H9 (cell line): ENCODE data around the gene CLDN8. TPM values are rescaled to one million over a fixed set of nuclear protein-coding genes. Genes with fewer than 3 reads are reported as not detected.

Source experiments
- DNase-seq: peaks from one replicate; pipeline ENCODE4 v3.0.0-alpha.2; 2017
- H2AFZ ChIP-seq: one replicate; pipeline ENCODE4 v1.6.1; 2013; ENCODE audit warnings: mild to moderate bottlenecking, low read length, control low read depth, moderate library complexity
- H2AK5ac ChIP-seq: 2 replicates; pipeline ENCODE4 v1.6.1; 2013; ENCODE audit warnings: low read length, control low read depth, mixed read lengths; ENCODE audit not compliant: insufficient read length
- H2BK120ac ChIP-seq: one replicate; pipeline ENCODE4 v1.6.1; 2013; ENCODE audit warnings: low read depth, mild to moderate bottlenecking, low read length, control low read depth, inconsistent platforms; ENCODE audit not compliant: poor library complexity, severe bottlenecking
- H2BK12ac ChIP-seq: 2 replicates; pipeline ENCODE4 v1.6.1; 2013; ENCODE audit warnings: low read length, control low read depth, mixed read lengths, low read depth; ENCODE audit not compliant: insufficient read length
- H2BK15ac ChIP-seq: 2 replicates; pipeline ENCODE4 v1.6.1; 2013; ENCODE audit warnings: low read depth, low read length, control low read depth
- H2BK20ac ChIP-seq: one replicate; pipeline ENCODE4 v1.6.1; 2013; ENCODE audit warnings: low read depth, mild to moderate bottlenecking, low read length, control low read depth, inconsistent platforms; ENCODE audit not compliant: poor library complexity, severe bottlenecking
- H2BK5ac ChIP-seq: 2 replicates; pipeline ENCODE4 v1.6.1; 2013; ENCODE audit warnings: low read length, control low read depth, mixed read lengths; ENCODE audit not compliant: insufficient read length
- H3K14ac ChIP-seq: 2 replicates; pipeline ENCODE4 v1.6.1; 2013; ENCODE audit warnings: low read length, control low read depth; ENCODE audit not compliant: insufficient read depth
- H3K18ac ChIP-seq: 2 replicates; pipeline ENCODE4 v1.6.1; 2013; ENCODE audit warnings: low read depth, mild to moderate bottlenecking, mixed read lengths, low read length, control low read depth; ENCODE audit not compliant: insufficient read length
- H3K23ac ChIP-seq: 2 replicates; pipeline ENCODE4 v1.6.1; 2013; ENCODE audit warnings: low read length, control low read depth, mixed read lengths, low read depth; ENCODE audit not compliant: insufficient read length
- H3K23me2 ChIP-seq: 2 replicates; pipeline ENCODE4 v1.6.1; 2013; ENCODE audit warnings: low read depth, mild to moderate bottlenecking, mixed read lengths, low read length, control low read depth; ENCODE audit not compliant: insufficient read length, poor library complexity, severe bottlenecking
- H3K27ac ChIP-seq: 2 replicates; pipeline ENCODE4 v1.5.1; 2013; ENCODE audit warnings: low read length, control low read depth, mixed read lengths, low read depth; ENCODE audit not compliant: insufficient read length
- H3K27me3 ChIP-seq: 2 replicates; pipeline ENCODE4 v1.6.1; 2013; ENCODE audit warnings: low read length, control low read depth, inconsistent platforms; ENCODE audit not compliant: insufficient read depth
- H3K4ac ChIP-seq: 2 replicates; pipeline ENCODE4 v1.6.1; 2013; ENCODE audit warnings: low read depth, mild to moderate bottlenecking, control low read depth, inconsistent platforms, low read length, moderate library complexity
- H3K4me1 ChIP-seq: 2 replicates; pipeline ENCODE4 v1.6.1; 2013; ENCODE audit warnings: low read length, control low read depth, inconsistent platforms; ENCODE audit not compliant: insufficient read depth
- H3K4me2 ChIP-seq: 2 replicates; pipeline ENCODE4 v1.6.1; 2013; ENCODE audit warnings: low read length, control low read depth, mixed read lengths; ENCODE audit not compliant: insufficient read length, insufficient read depth
- H3K56ac ChIP-seq: 2 replicates; pipeline ENCODE4 v1.6.1; 2013; ENCODE audit warnings: low read depth, mild to moderate bottlenecking, mixed read lengths, low read length, control low read depth; ENCODE audit not compliant: insufficient read length
- H3K79me1 ChIP-seq: 2 replicates; pipeline ENCODE4 v1.6.1; 2013; ENCODE audit warnings: low read depth, mild to moderate bottlenecking, moderate library complexity, low read length, control low read depth, inconsistent platforms; ENCODE audit not compliant: insufficient read depth, poor library complexity, severe bottlenecking
- H3K79me2 ChIP-seq: 2 replicates; pipeline ENCODE4 v1.6.1; 2013; ENCODE audit warnings: low read length, control low read depth, inconsistent platforms; ENCODE audit not compliant: insufficient read depth
- H3K9ac ChIP-seq: 2 replicates; pipeline ENCODE4 v1.6.1; 2013; ENCODE audit warnings: low read length, control low read depth, mixed read lengths; ENCODE audit not compliant: insufficient read length; ENCODE audit errors: extremely low read depth
- H3K9me3 ChIP-seq: one replicate; pipeline ENCODE4 v1.6.1; 2013; ENCODE audit warnings: low read depth, low read length, inconsistent platforms; ENCODE audit not compliant: control insufficient read depth
- H3T11ph ChIP-seq: one replicate; pipeline ENCODE4 v1.6.1; 2013; ENCODE audit warnings: mild to moderate bottlenecking, low read length, control low read depth, inconsistent platforms
- H4K20me1 ChIP-seq: one replicate; pipeline ENCODE4 v1.6.1; 2013; ENCODE audit not compliant: control insufficient read depth, insufficient read length, insufficient read depth
- H4K5ac ChIP-seq: 2 replicates; pipeline ENCODE4 v1.6.1; 2013; ENCODE audit warnings: low read depth, mild to moderate bottlenecking, mixed read lengths, low read length, control low read depth; ENCODE audit not compliant: insufficient read length
- H4K8ac ChIP-seq: replicated peaks from 2 replicates; pipeline ENCODE4 v1.6.1; 2013; ENCODE audit warnings: low read length, control low read depth, mixed read lengths, low read depth; ENCODE audit not compliant: insufficient read length
- H4K91ac ChIP-seq: 2 replicates; pipeline ENCODE4 v1.6.1; 2013; ENCODE audit warnings: low read depth, mild to moderate bottlenecking, moderate library complexity, mixed read lengths, low read length, control low read depth; ENCODE audit not compliant: insufficient read length
- H3K27ac Mint-ChIP-seq, 3 experiments: 2 replicates in 2 of 3; 3 replicates in 1 of 3; pipeline ENCODE4 v1.8.0; 2020 to 2021; ENCODE audit warnings: mixed read lengths in 3 of 3, mild to moderate bottlenecking in 1 of 3, moderate library complexity in 1 of 3
- H3K27me3 Mint-ChIP-seq: 2 replicates; pipeline ENCODE4 v1.8.0; 2021; ENCODE audit warnings: low read depth, mild to moderate bottlenecking, moderate library complexity, mixed read lengths
- H3K36me3 Mint-ChIP-seq, 3 experiments: 2 replicates in 2 of 3; 3 replicates in 1 of 3; pipeline ENCODE4 v1.8.0; 2020 to 2021; ENCODE audit warnings: low read depth in 3 of 3, mixed read lengths in 3 of 3; ENCODE audit not compliant: insufficient read depth in 1 of 3
- H3K4me1 Mint-ChIP-seq, 2 experiments: 2 replicates each; pipeline ENCODE4 v1.8.0; 2020; ENCODE audit warnings: mixed read lengths in 2 of 2
- H3K4me3 Mint-ChIP-seq, 2 experiments: 2 replicates in 1 of 2; 3 replicates in 1 of 2; pipeline ENCODE4 v1.8.0; 2020 to 2021; ENCODE audit warnings: mild to moderate bottlenecking in 2 of 2, mixed read lengths in 2 of 2, moderate library complexity in 1 of 2
- H3K9me3 Mint-ChIP-seq, 2 experiments: 2 replicates in 1 of 2; 3 replicates in 1 of 2; pipeline ENCODE4 v1.8.0; 2020; ENCODE audit warnings: mild to moderate bottlenecking in 2 of 2, mixed read lengths in 2 of 2, moderate library complexity in 1 of 2
- CTCF ChIP-seq: fragments of 200-600 bp; sonication (generic); conservative IDR thresholded peaks from 3 replicates; pipeline ENCODE4 v1.8.0; 2021; ENCODE audit warnings: antibody characterized with exemption, mild to moderate bottlenecking
- WGBS: extraction: QIAGEN DNeasy Blood & Tissue Kit; methylation state at CpG from one replicate; pipeline ENCODE4 v1.1.7; 2013; ENCODE audit warnings: missing lambda C conversion rate, low lambda C conversion rate, mixed read lengths; ENCODE audit not compliant: insufficient read length; ENCODE audit errors: extremely low coverage; 5-methylcytosine and 5-hydroxymethylcytosine counted together
- total RNA-seq: library from RNA; stranded (reverse); gene quantifications from 2 replicates; pipeline ENCODE4 v1.2.1, GENCODE V29; 2021

The CLDN8 gene
- total RNA-seq, 1 experiment from 2014 or later: not detected

- H3K9ac ChIP-seq: no peak overlapping the region
- H4K20me1 ChIP-seq: no peaks in the 10 kb centered on the region
- no peak overlapping the region for H4K8ac ChIP-seq
- no peaks in the 10 kb centered on the region for H3K27me3 Mint-ChIP-seq
- no peaks in the 10 kb centered on the region for H3K79me2 ChIP-seq
- no peaks in the 10 kb centered on the region for H3K9me3 Mint-ChIP-seq
- no peak overlapping the region for H4K5ac ChIP-seq
- H2BK120ac ChIP-seq: no peak overlapping the region
- H3K4me2 ChIP-seq: no peak overlapping the region
- no peak overlapping the region for H2BK20ac ChIP-seq
- TF ChIP-seq CTCF: no peak
- H3K36me3 Mint-ChIP-seq: no peaks in the 10 kb centered on the region
- no peak overlapping the region for H3K27ac ChIP-seq
- H3K23me2 ChIP-seq: no peaks in the 10 kb centered on the region
- no peak overlapping the region for H3T11ph ChIP-seq
- no peak for DNase-seq
- H3K79me1 ChIP-seq: no peaks in the 10 kb centered on the region
- no peak overlapping the region for H2AK5ac ChIP-seq
- H3K4me1 Mint-ChIP-seq: no peaks in the 10 kb centered on the region
- WGBS: no CpG with 5 or more reads among the region's 1 CpG
- H2BK5ac ChIP-seq: no peak overlapping the region
- H2AFZ ChIP-seq: no peak overlapping the region
- H3K14ac ChIP-seq: no peak overlapping the region
- no peaks in the 10 kb centered on the region for H3K27me3 ChIP-seq
- H3K27ac Mint-ChIP-seq: no peak overlapping the region
- H3K9me3 ChIP-seq: no peaks in the 10 kb centered on the region
- no peak overlapping the region for H3K56ac ChIP-seq
- no peaks in the 10 kb centered on the region for H3K4me1 ChIP-seq
- no peak overlapping the region for H2BK15ac ChIP-seq
- no peak overlapping the region for H3K4me3 Mint-ChIP-seq
- no peak overlapping the region for H3K18ac ChIP-seq
- no peak overlapping the region for H3K4ac ChIP-seq
- H4K91ac ChIP-seq: no peak overlapping the region
- no peak overlapping the region for H3K23ac ChIP-seq
- H2BK12ac ChIP-seq: no peak overlapping the region
Observed at GRCh38 chr21:30238168-30238567, 22.3 kb upstream of the CLDN8 start.
